GM12878 (cell line): Measurements from ENCODE around the gene PPP4R1.

Experiments used
- GABPA ChIP-seq: IDR thresholded peaks from 2 replicates; pipeline ENCODE4 v1.6.1; 2014; ENCODE audit warnings: antibody characterized with exemption, low read depth, mild to moderate bottlenecking, inconsistent platforms
- SIN3A ChIP-seq: IDR thresholded peaks from 2 replicates; pipeline ENCODE4 v1.6.1; 2012; ENCODE audit warnings: low read depth, low read length, improper control_type of control experiment

DNA sequence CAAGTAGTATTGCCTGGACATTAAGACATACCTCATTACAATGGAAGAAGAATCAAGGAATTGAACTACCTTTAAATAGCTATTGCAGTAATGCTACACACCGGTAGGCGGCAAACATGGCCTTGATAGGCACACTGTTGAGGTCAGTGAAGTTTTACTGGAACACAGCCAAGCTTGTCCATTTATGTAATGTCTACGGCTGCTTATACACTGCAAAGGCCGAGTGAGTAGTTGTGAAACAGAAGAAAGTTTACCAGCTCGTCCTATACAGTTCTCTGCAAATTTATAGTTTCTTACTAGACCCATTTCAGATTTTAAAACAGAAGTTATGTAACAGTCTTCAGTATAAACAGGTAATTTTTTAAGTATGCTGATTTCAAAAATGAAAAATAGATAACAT is 38.8 kb downstream of the PPP4R1 start:
- TF ChIP-seq GABPA (no peak), SIN3A (no peak)
